Stimulated activated CD4-positive, alpha-beta T cell treated with anti-CD3 and anti-CD28 coated beads, Interleukin-12 subunit alpha, Interleukin-12 subunit beta, amount 100 ng/mL, for 24 hours (primary cell): ENCODE results near the gene C14orf119.

Experiments
- DNase-seq, 2 experiments: peaks; one replicate each; pipeline ENCODE4 v3.0.0-alpha.2; 2020; ENCODE audit warnings: low read depth in 2 of 2

The C14orf119 gene

GRCh38 chr14:23149745-23150144 is 54.4 kb downstream of the C14orf119 start:
- DNase-seq = no peak
